Karpas-422 (cell line): ENCODE results near the gene RPL3. TPM values are rescaled to one million over a fixed set of nuclear protein-coding genes. Genes with fewer than 3 reads are reported as not detected.

Source experiments
- DNase-seq: peaks from one replicate; pipeline ENCODE4 v3.0.0-alpha.2; 2015
- H2AFZ ChIP-seq: fragments of 200-600 bp; sonication (generic); 2 replicates; pipeline ENCODE4 v1.6.1; 2014; ENCODE audit warnings: antibody characterized with exemption, low read length, mixed read lengths
- H3K27ac ChIP-seq: fragments of 200-600 bp; sonication (generic); 2 replicates; pipeline ENCODE4 v1.5.1; 2014; ENCODE audit warnings: mild to moderate bottlenecking, low read length, moderate library complexity
- H3K27me3 ChIP-seq: fragments of 200-600 bp; sonication (generic); 2 replicates; pipeline ENCODE4 v1.6.1; 2014; ENCODE audit warnings: low read length, mixed read lengths
- H3K36me3 ChIP-seq: fragments of 200-600 bp; sonication (generic); 2 replicates; pipeline ENCODE4 v1.6.1; 2014; ENCODE audit warnings: low read length, mixed read lengths; ENCODE audit not compliant: insufficient read depth
- H3K4me1 ChIP-seq: fragments of 200-600 bp; sonication (generic); 2 replicates; pipeline ENCODE4 v1.6.1; 2014; ENCODE audit warnings: mild to moderate bottlenecking, low read length, mixed read lengths
- H3K4me2 ChIP-seq: fragments of 200-600 bp; sonication (generic); 2 replicates; pipeline ENCODE4 v1.6.1; 2014; ENCODE audit warnings: low read length, low read depth, mild to moderate bottlenecking; ENCODE audit not compliant: poor library complexity, severe bottlenecking
- H3K4me3 ChIP-seq: fragments of 200-600 bp; sonication (generic); 2 replicates; pipeline ENCODE4 v1.5.1; 2014; ENCODE audit warnings: mild to moderate bottlenecking, antibody characterized with exemption, low read length, mixed read lengths
- H3K79me2 ChIP-seq: fragments of 200-600 bp; sonication (generic); 2 replicates; pipeline ENCODE4 v1.6.1; 2014; ENCODE audit warnings: mild to moderate bottlenecking, low read length, mixed read lengths
- H3K9ac ChIP-seq: fragments of 200-600 bp; sonication (generic); 2 replicates; pipeline ENCODE4 v1.6.0; 2014; ENCODE audit warnings: low read length
- H3K9me2 ChIP-seq: fragments of 200-600 bp; sonication (generic), shearing (Covaris generic); replicated peaks from 2 replicates; pipeline ENCODE4 v1.6.0; 2014; ENCODE audit warnings: mild to moderate bottlenecking, low read length, moderate library complexity; ENCODE audit not compliant: insufficient read depth
- H3K9me3 ChIP-seq: fragments of 300-700, 200-600 bp; sonication (generic); 2 replicates; pipeline ENCODE4 v1.6.1; 2014; ENCODE audit warnings: low read length, mixed read lengths
- H4K20me1 ChIP-seq: fragments of 200-600 bp; sonication (generic); 2 replicates; pipeline ENCODE4 v1.6.1; 2014; ENCODE audit warnings: mild to moderate bottlenecking, antibody characterized with exemption, low read length, low read depth; ENCODE audit not compliant: insufficient read depth
- small RNA-seq: library from RNA; depleted of rRNA; stranded (forward); fragments of <200 nt; gene quantifications from one replicate; pipeline ENCODE3, GENCODE V24; 2014
- total RNA-seq: library from RNA; depleted of rRNA; stranded (reverse); fragments of >200 nt; shearing (Covaris generic); gene quantifications from 2 replicates; pipeline ENCODE4 v1.2.3, GENCODE V29; 2014; ENCODE audit warnings: low replicate concordance; rRNA removed

The RPL3 gene
- total RNA-seq, 1 experiment from 2014 or later: 1,770 TPM

GRCh38 chr22:39265143-39265886 lies 54.1 kb downstream of the RPL3 start:
- H3K4me3 ChIP-seq: no peak overlapping the region
- H4K20me1 ChIP-seq: no peaks in the 10 kb centered on the region
- no peaks in the 10 kb centered on the region for H3K27me3 ChIP-seq
- no peaks in the 10 kb centered on the region for H3K79me2 ChIP-seq
- no peaks in the 10 kb centered on the region for H3K36me3 ChIP-seq
- H3K4me1 ChIP-seq: peaks cover 13% of the 10 kb centered on the region
- no peak overlapping the region for H3K27ac ChIP-seq
- no peak overlapping the region for H3K4me2 ChIP-seq
- H3K9me3 ChIP-seq: no peaks in the 10 kb centered on the region
- H3K9ac ChIP-seq: no peak overlapping the region
- no peak for DNase-seq
- no peak overlapping the region for H2AFZ ChIP-seq
- no peaks in the 10 kb centered on the region for H3K9me2 ChIP-seq

- no peak overlapping the region for H3K27ac ChIP-seq
- no peaks in the 10 kb centered on the region for H3K9me3 ChIP-seq
- DNase-seq: no peak
Observed at GRCh38 chr22:39264349-39265038, 54.9 kb downstream of the RPL3 start.

GRCh38 chr22:39263626-39264348 lies 55.6 kb downstream of the RPL3 start:
- no peak overlapping the region for H3K27ac ChIP-seq
- H3K36me3 ChIP-seq: no peaks in the 10 kb centered on the region
- H3K79me2 ChIP-seq: no peaks in the 10 kb centered on the region
- no peak for DNase-seq
- H3K9me2 ChIP-seq: no peaks in the 10 kb centered on the region
- no peak overlapping the region for H3K9ac ChIP-seq
- no peak overlapping the region for H2AFZ ChIP-seq
- H3K9me3 ChIP-seq: no peaks in the 10 kb centered on the region
- H3K4me2 ChIP-seq: no peak overlapping the region
- no peaks in the 10 kb centered on the region for H3K27me3 ChIP-seq
- H3K4me3 ChIP-seq: no peak overlapping the region
- no peaks in the 10 kb centered on the region for H4K20me1 ChIP-seq
- H3K4me1 ChIP-seq: peaks cover 13% of the 10 kb centered on the region

More at GRCh38 chr22:39264349-39265038, 54.9 kb downstream of the RPL3 start:
- Histone ChIP-seq H3K9ac (no peak overlapping the region), H3K79me2 (no peaks in the 10 kb centered on the region), H4K20me1 (no peaks in the 10 kb centered on the region), H3K4me3 (no peak overlapping the region), H3K4me1 (peaks cover 13% of the 10 kb centered on the region), H3K27me3 (no peaks in the 10 kb centered on the region), H3K4me2 (no peak overlapping the region), H3K36me3 (no peaks in the 10 kb centered on the region), H3K9me2 (no peaks in the 10 kb centered on the region), H2AFZ (no peak overlapping the region)

Small RNA genes within 50 kb of the gene (small RNA-seq; reads per million reads assigned to genes)
- not detected for gene SNORD43
- 3,922 reads per million, percentile 100 among the genes with 10 or more reads in this experiment for gene SNORD83A
- not detected for gene SNORD83B

Other genes with a start within 250 kb of the RPL3 start
- gene APOBEC3G, start 242.3 kb downstream of the RPL3 start, total RNA-seq: 6.0 and 6.5 TPM in 2 replicates
- not detected in 2 replicates for gene APOBEC3H, start 222.4 kb downstream of the RPL3 start, total RNA-seq
- gene CBX7, start 166.9 kb downstream of the RPL3 start, total RNA-seq: 1.7 and 3.5 TPM in 2 replicates
- 0.43 and 2.9 TPM in 2 replicates for gene PDGFB, start 74.6 kb downstream of the RPL3 start, total RNA-seq
- 37.2 and 47.7 TPM in 2 replicates for gene SYNGR1, start 30.4 kb upstream of the RPL3 start, total RNA-seq
- 11.0 and 15.9 TPM in 2 replicates for gene TAB1, start 80.2 kb upstream of the RPL3 start, total RNA-seq
- gene MGAT3, start 137.4 kb upstream of the RPL3 start, total RNA-seq: 34.8 and 52.7 TPM in 2 replicates
- gene MIEF1, start 182.7 kb upstream of the RPL3 start, total RNA-seq: 23.2 and 25.0 TPM in 2 replicates
- gene ATF4, start 200.9 kb upstream of the RPL3 start, total RNA-seq: 543 and 666 TPM in 2 replicates
- gene RPS19BP1, start 213.1 kb upstream of the RPL3 start, total RNA-seq: 91.1 and 198 TPM in 2 replicates